ENCODE results near the gene CMKLR1. TPM values are rescaled to one million over a fixed set of nuclear protein-coding genes. Genes with fewer than 3 reads are reported as not detected.

Gene CMKLR1
- total RNA-seq, 1 experiment from 2014 or later = 0.66 TPM

- Histone ChIP-seq H2BK12ac (ENCODE audit: insufficient read length, low read depth, low read length) (no peak overlapping the region), H3K4me2 (ENCODE audit: insufficient read depth, insufficient read length, low read length) (no peak overlapping the region), H4K5ac (ENCODE audit: insufficient read length, low read depth, low read length) (no peak overlapping the region), H4K20me1 (ENCODE audit: control insufficient read depth, insufficient read depth, insufficient read length) (no peaks in the 10 kb centered on the region), H3T11ph (ENCODE audit: low read length) (no peak overlapping the region), H3K27me3 (ENCODE audit: insufficient read depth, low read length) (no peaks in the 10 kb centered on the region), H3K23me2 (ENCODE audit: insufficient read length, low read depth, low read length, poor library complexity, severe bottlenecking) (no peaks in the 10 kb centered on the region), H3K4ac (ENCODE audit: low read depth, low read length) (no peak overlapping the region), H3K23ac (ENCODE audit: insufficient read length, low read depth, low read length) (no peak overlapping the region), H3K27ac (ENCODE audit: insufficient read length, low read depth, low read length) (no peak overlapping the region), H3K56ac (ENCODE audit: insufficient read length, low read depth, low read length) (no peak overlapping the region), H3K9ac (ENCODE audit: extremely low read depth, insufficient read length, low read length) (no peak overlapping the region), H3K4me1 (ENCODE audit: insufficient read depth, low read length) (peaks cover 22% of the 10 kb centered on the region), H2BK5ac (ENCODE audit: insufficient read length, low read length) (no peak overlapping the region), H3K14ac (ENCODE audit: insufficient read depth, low read length) (no peak overlapping the region), H3K79me2 (ENCODE audit: insufficient read depth, low read length) (no peaks in the 10 kb centered on the region), H3K18ac (ENCODE audit: insufficient read length, low read depth, low read length) (no peak overlapping the region), H4K91ac (ENCODE audit: insufficient read length, low read depth, low read length) (no peak overlapping the region), H2BK120ac (ENCODE audit: low read depth, low read length, poor library complexity, severe bottlenecking) (no peak overlapping the region), H2AFZ (ENCODE audit: low read length) (no peak overlapping the region), H3K79me1 (ENCODE audit: insufficient read depth, low read depth, low read length, poor library complexity, severe bottlenecking) (no peaks in the 10 kb centered on the region), H2AK5ac (ENCODE audit: insufficient read length, low read length) (no peak overlapping the region), H4K8ac (replicated peaks; ENCODE audit: insufficient read length, low read depth, low read length) (no peak overlapping the region), H3K9me3 (ENCODE audit: control insufficient read depth, low read depth, low read length) (no peaks in the 10 kb centered on the region), H2BK20ac (ENCODE audit: low read depth, low read length, poor library complexity, severe bottlenecking) (no peak overlapping the region), H2BK15ac (ENCODE audit: low read depth, low read length) (no peak overlapping the region)
- Mint-ChIP-seq H3K27ac (peak overlapping the region in 1 of 3 experiments; percentile 10; a peak in 2 of 7 replicates), H3K4me1 (peaks cover 27 to 32% of the 10 kb centered on the region in 2 experiments), H3K9me3 (peaks cover 0 to 7% of the 10 kb centered on the region in 2 experiments; a peak in 1 of 5 replicates), H3K27me3 (ENCODE audit: low read depth) (no peaks in the 10 kb centered on the region), H3K4me3 (no peak overlapping the region), H3K36me3 (ENCODE audit: insufficient read depth in 1 of 3, low read depth in 3 of 3) (no peaks in the 10 kb centered on the region; a peak in 1 of 7 replicates)
- WGBS (ENCODE audit: extremely low coverage, insufficient read length, low lambda C conversion rate) = no CpG with 5 or more reads among the region's 7 CpGs
- DNase-seq = no peak
- TF ChIP-seq, protein P1, sequence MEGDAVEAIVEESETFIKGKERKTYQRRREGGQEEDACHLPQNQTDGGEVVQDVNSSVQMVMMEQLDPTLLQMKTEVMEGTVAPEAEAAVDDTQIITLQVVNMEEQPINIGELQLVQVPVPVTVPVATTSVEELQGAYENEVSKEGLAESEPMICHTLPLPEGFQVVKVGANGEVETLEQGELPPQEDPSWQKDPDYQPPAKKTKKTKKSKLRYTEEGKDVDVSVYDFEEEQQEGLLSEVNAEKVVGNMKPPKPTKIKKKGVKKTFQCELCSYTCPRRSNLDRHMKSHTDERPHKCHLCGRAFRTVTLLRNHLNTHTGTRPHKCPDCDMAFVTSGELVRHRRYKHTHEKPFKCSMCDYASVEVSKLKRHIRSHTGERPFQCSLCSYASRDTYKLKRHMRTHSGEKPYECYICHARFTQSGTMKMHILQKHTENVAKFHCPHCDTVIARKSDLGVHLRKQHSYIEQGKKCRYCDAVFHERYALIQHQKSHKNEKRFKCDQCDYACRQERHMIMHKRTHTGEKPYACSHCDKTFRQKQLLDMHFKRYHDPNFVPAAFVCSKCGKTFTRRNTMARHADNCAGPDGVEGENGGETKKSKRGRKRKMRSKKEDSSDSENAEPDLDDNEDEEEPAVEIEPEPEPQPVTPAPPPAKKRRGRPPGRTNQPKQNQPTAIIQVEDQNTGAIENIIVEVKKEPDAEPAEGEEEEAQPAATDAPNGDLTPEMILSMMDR (conservative IDR thresholded peaks at IDR 0.05) = no peak
Measured at GRCh38 chr12:108313606-108314351, 25.3 kb downstream of the CMKLR1 start.

All from H9 (cell line).